SU-DHL-6 (cell line): Measurements from ENCODE around the gene GKN1.

Source experiments
- CTCF ChIP-seq: fragments of 200-600 bp; sonication (generic); IDR thresholded peaks from one replicate; pipeline ENCODE4 v1.5.1; 2017; ENCODE audit warnings: antibody characterized with exemption, mild to moderate bottlenecking, low read length, moderate library complexity; ENCODE audit not compliant: insufficient read depth, poor library complexity, severe bottlenecking
- EZH2phosphoT487 ChIP-seq: fragments of 200-600 bp; sonication (generic), shearing (Covaris generic); conservative IDR thresholded peaks from 2 replicates; pipeline ENCODE4 v1.6.1; 2018; ENCODE audit warnings: mild to moderate bottlenecking, antibody characterized with exemption, low read length, moderate library complexity, mixed read lengths

DNA sequence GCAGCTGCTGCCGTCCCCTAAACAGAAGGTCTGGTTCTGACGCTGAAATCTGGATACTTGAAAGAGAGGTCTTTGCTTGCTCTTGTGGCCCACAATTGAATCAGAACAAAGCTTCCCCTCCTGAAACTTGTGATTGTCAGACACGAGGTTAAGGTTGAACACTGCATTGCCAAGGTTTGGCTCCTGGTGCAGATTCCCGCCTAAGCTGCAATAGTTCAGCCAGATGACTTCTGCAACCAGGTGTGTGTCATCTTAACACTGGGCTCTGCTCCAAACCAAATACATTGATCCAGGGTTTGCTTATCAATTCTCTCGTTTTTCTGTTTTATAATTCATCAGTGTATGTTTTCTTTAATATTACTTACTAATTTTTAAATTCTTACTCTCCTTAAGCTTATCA, 14.6 kb downstream of the GKN1 start:
- TF ChIP-seq CTCF = no peak
- TF ChIP-seq EZH2phosphoT487 = no peak
